MCF 10A (cell line): ENCODE measurements around the gene RGS3. TPM values are rescaled to one million over a fixed set of nuclear protein-coding genes. Genes with fewer than 3 reads are reported as not detected.

ENCODE experiments used
- BruUV-seq: library from RNA; stranded (reverse); fragments of 400-500 nt; replicated peaks from 2 replicates; lab custom pipeline; 2021; lab: Mats Ljungman, UMichigan
- CTCF ChIA-PET: fragments of 300-600 bp; sonication (Branson Sonifier 250); formaldehyde crosslinking; extraction: SDS; loops from one replicate; lab custom pipeline; 2021; ENCODE audit warnings: antibody characterized with exemption, inconsistent platforms; lab: Yijun Ruan, JAX
- POLR2A ChIA-PET: fragments of 300-600, 350-650 bp; sonication (Branson Sonifier 250); formaldehyde crosslinking; extraction: SDS; loops from one replicate; lab custom pipeline; 2020; ENCODE audit warnings: antibody characterized with exemption, inconsistent platforms; lab: Yijun Ruan, JAX
- DNase-seq: peaks from one replicate; pipeline ENCODE4 v3.0.0-alpha.2; 2018; ENCODE audit not compliant: unreplicated experiment
- H3K27ac Mint-ChIP-seq: one replicate; pipeline ENCODE4 v1.8.0; 2022; ENCODE audit warnings: mild to moderate bottlenecking, low read depth, mixed read lengths; ENCODE audit not compliant: unreplicated experiment
- H3K27me3 Mint-ChIP-seq: one replicate; pipeline ENCODE4 v1.8.0; 2022; ENCODE audit warnings: mixed read lengths; ENCODE audit not compliant: insufficient read depth, unreplicated experiment
- H3K36me3 Mint-ChIP-seq: one replicate; pipeline ENCODE4 v1.8.0; 2022; ENCODE audit warnings: mild to moderate bottlenecking, moderate library complexity, mixed read lengths; ENCODE audit not compliant: insufficient read depth, unreplicated experiment
- H3K4me1 Mint-ChIP-seq: one replicate; pipeline ENCODE4 v1.8.0; 2022; ENCODE audit warnings: mixed read lengths; ENCODE audit not compliant: insufficient read depth, unreplicated experiment
- H3K4me3 Mint-ChIP-seq: one replicate; pipeline ENCODE4 v1.8.0; 2022; ENCODE audit warnings: mild to moderate bottlenecking, moderate library complexity, mixed read lengths; ENCODE audit not compliant: unreplicated experiment
- H3K9me3 Mint-ChIP-seq: one replicate; pipeline ENCODE4 v1.8.0; 2022; ENCODE audit warnings: mixed read lengths; ENCODE audit not compliant: unreplicated experiment
- intact Hi-C: fragments of 100-400 bp; cut with micrococcal nuclease; formaldehyde crosslinking; loops from 2 replicates; pipeline ENCODE4 v1.14.1; 2022
- total RNA-seq: library from RNA; stranded (reverse); gene quantifications from 2 replicates; pipeline ENCODE4 v1.2.3, GENCODE V29; 2022
- TF ChIP-seq, protein P1 (sequence below): fragments of 200-600 bp; IDR thresholded peaks from one replicate; pipeline ENCODE4 v1.8.0; 2022; ENCODE audit warnings: antibody characterized with exemption, mild to moderate bottlenecking; ENCODE audit not compliant: unreplicated experiment

RGS3 gene
- total RNA-seq, 1 experiment from 2014 or later = 32.1 TPM

DNA sequence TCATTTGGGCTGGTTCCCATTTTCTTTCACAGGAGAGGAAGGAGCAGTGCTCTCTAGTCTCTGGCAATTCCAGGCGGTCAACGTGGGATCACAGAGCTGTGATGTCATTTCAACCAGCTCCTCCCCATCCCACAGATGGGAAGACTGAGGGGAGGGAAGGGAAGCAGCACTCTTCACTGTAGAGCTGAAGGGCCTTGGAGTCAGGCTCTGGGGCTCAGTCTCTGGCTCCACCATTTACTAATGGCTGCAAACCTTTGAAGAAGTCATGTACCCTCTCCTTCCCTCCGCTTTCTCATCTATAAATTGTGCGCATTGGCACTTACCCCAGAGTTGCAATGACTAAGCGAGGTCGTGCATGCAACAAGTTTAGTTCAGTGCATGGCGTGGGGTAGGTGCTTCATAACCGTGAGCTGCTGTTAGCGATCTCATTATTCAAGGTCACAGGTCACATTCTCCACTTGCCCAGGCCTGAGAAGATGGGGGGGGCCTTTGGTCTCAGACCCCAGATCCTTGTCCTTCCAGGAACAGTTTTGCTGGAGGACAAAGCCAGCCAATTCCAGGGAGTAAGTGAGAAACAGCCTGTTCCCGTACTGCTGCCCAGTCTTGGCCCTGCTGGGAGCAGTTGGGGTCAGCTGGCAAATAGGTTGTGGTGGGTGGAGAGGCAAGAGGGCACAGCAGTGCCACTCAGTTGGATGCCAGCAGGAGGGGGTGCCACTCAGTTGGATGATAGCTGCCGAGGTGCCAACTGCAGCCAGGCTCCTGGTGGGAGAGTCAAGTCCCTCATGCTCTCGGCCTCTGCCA is 136.7 kb downstream of the RGS3 start:
- intact Hi-C loops = no loop called here
- CTCF ChIA-PET = interaction anchor here (0.6 to 10.1 kb wide), 5 partner anchors 9 to 854 kb away, joined by 3 to 81 read pairs (median 3); no protein-coding TSS in a partner anchor
- TF ChIP-seq, protein P1, sequence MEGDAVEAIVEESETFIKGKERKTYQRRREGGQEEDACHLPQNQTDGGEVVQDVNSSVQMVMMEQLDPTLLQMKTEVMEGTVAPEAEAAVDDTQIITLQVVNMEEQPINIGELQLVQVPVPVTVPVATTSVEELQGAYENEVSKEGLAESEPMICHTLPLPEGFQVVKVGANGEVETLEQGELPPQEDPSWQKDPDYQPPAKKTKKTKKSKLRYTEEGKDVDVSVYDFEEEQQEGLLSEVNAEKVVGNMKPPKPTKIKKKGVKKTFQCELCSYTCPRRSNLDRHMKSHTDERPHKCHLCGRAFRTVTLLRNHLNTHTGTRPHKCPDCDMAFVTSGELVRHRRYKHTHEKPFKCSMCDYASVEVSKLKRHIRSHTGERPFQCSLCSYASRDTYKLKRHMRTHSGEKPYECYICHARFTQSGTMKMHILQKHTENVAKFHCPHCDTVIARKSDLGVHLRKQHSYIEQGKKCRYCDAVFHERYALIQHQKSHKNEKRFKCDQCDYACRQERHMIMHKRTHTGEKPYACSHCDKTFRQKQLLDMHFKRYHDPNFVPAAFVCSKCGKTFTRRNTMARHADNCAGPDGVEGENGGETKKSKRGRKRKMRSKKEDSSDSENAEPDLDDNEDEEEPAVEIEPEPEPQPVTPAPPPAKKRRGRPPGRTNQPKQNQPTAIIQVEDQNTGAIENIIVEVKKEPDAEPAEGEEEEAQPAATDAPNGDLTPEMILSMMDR = no peak
- peaks cover 9% of the 10 kb centered on the region for H3K36me3 Mint-ChIP-seq
- no peaks in the 10 kb centered on the region for H3K27me3 Mint-ChIP-seq
- H3K4me3 Mint-ChIP-seq = no peak overlapping the region
- peaks cover 16% of the 10 kb centered on the region for H3K4me1 Mint-ChIP-seq
- no peaks in the 10 kb centered on the region for H3K9me3 Mint-ChIP-seq
- no TSS peak for BruUV-seq
- DNase-seq = no peak
- peak overlapping the region; percentile 16 for H3K27ac Mint-ChIP-seq
- POLR2A ChIA-PET = no interaction called here

DNA sequence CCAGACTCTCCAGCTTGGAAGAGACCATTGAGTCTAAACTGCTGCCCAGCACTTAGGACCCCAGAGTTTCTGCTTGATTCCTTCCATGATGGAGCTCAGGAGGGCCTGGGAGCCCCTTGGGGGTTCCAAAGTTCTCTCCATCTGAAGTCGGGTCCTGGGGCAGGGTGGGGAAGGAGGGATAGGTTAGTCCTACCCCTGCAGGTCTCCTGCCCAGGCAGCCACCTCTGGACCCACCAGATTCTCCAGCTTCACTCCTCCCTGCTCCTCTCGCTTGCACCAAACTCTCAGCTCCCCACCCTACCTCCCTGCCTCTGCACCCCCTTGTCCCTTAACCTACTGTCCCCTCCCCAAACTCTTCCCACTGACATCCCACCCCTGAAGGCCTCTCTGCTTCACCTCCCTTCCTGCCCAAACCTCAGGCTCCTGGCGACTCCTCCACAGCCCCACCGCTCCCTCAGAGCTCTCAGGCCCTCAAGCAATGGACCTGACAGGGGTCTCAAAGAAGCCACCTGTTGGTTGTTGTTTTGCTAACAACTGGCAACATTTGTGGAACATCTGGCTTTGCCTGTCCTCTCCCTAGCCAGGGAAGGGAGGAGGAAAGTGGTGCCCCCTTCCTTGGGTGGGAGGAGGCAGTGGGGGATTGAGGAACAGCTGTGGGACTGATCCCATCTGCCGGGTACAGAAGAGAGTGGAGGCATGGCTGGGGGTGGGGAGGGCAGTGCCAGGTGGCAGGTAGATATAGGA is 137.5 kb downstream of the RGS3 start:
- Mint-ChIP-seq H3K27me3 (no peaks in the 10 kb centered on the region), H3K27ac (peak overlapping the region; percentile 16), H3K9me3 (no peaks in the 10 kb centered on the region), H3K4me3 (no peak overlapping the region), H3K4me1 (peaks cover 16% of the 10 kb centered on the region), H3K36me3 (peaks cover 6% of the 10 kb centered on the region)
- no TSS peak for BruUV-seq
- ChIA-PET POLR2A (interaction anchor here (0.7 kb wide), 1 partner anchor 36 kb away, joined by 3 read pairs; no protein-coding TSS in a partner anchor), CTCF (interaction anchor here (0.6 to 10.1 kb wide), 6 partner anchors 8 to 854 kb away, joined by 3 to 81 read pairs (median 3); no protein-coding TSS in a partner anchor)
- no peak for DNase-seq
- intact Hi-C loops = no loop called here
- TF ChIP-seq, protein P1 = no peak

DNA sequence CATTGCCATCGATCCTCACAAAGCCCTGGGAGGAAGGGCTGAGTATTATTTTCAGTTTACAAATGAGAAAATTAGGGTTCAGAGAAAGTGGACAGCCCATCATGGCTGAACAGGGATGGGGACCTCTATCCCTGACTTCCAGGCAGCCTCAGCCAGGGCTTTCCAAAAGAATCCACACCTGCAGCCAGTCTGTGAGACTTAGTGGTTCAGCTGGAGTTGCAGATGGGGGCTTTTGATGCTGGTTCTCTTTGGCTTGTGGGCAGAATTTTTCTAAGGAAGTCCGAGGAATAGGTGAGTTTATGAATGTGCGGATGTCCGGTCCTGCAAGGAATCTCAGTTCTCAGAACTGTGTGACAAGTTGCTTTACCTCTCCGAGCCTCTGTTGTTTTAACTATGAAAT is 138.1 kb downstream of the RGS3 start:
- Mint-ChIP-seq H3K27me3 (no peaks in the 10 kb centered on the region), H3K27ac (peak overlapping the region; percentile 16), H3K4me3 (no peak overlapping the region), H3K9me3 (no peaks in the 10 kb centered on the region), H3K4me1 (peaks cover 16% of the 10 kb centered on the region), H3K36me3 (peaks cover 6% of the 10 kb centered on the region)
- ChIA-PET CTCF (interaction anchor here (1.5 to 10.1 kb wide), 4 partner anchors 9 to 55 kb away, joined by 3 to 81 read pairs (median 5); no protein-coding TSS in a partner anchor), POLR2A (interaction anchor here (0.7 to 1.1 kb wide), 2 partner anchors 36 to 192 kb away, joined by 3 to 4 read pairs; no protein-coding TSS in a partner anchor)
- no peak for DNase-seq
- TF ChIP-seq, protein P1 = no peak
- BruUV-seq = no TSS peak
- intact Hi-C loops = no loop called here
